ENCODE measurements around the gene CTF1.

GRCh38 chr16:30923554-30924075 is 27.2 kb downstream of the CTF1 start, which contains the start of gene FBXL19:
- TF ChIP-seq CTCF (IDR thresholded peaks at IDR 0.05) (no peak), POLR2A (IDR thresholded peaks at IDR 0.05) (no peak), EP300 (IDR thresholded peaks at IDR 0.05) (no peak)

All from tibial nerve (tissue), 4 donors.